Endothelial cell of umbilical vein (primary cell): ENCODE data around the gene FXYD3.

Source experiments
- FOS ChIP-seq: IDR thresholded peaks from 2 replicates; pipeline ENCODE4 v1.6.1; 2011; ENCODE audit warnings: mild to moderate bottlenecking, low read length, moderate library complexity, borderline replicate concordance; ENCODE audit not compliant: insufficient read depth
- POLR2A ChIP-seq: IDR thresholded peaks from 2 replicates; pipeline ENCODE4 v1.6.1; 2012; ENCODE audit warnings: low read depth, mild to moderate bottlenecking, control low read depth, low read length
- POLR2AphosphoS5 ChIP-seq: IDR thresholded peaks from 2 replicates; pipeline ENCODE4 v1.6.1; 2012; ENCODE audit warnings: low read depth, mild to moderate bottlenecking, control low read depth, low read length, moderate library complexity; ENCODE audit not compliant: insufficient read depth
- TF ChIP-seq, protein P1 (sequence below), 2 donors: IDR thresholded peaks; 1 replicate in 1 of 2; 2 replicates in 1 of 2; pipeline ENCODE4 v1.5.1; 2011; ENCODE audit warnings: low read length in 2 of 2, mild to moderate bottlenecking in 2 of 2, moderate library complexity in 2 of 2, control low read depth in 1 of 2, inconsistent platforms in 1 of 2, low read depth in 1 of 2; ENCODE audit not compliant: insufficient read depth in 1 of 2; ENCODE audit errors: extremely low read depth in 1 of 2
- TF ChIP-seq, protein P2 (sequence below): IDR thresholded peaks from 2 replicates; pipeline ENCODE4 v1.6.1; 2011; ENCODE audit not compliant: insufficient read depth, insufficient read length

DNA sequence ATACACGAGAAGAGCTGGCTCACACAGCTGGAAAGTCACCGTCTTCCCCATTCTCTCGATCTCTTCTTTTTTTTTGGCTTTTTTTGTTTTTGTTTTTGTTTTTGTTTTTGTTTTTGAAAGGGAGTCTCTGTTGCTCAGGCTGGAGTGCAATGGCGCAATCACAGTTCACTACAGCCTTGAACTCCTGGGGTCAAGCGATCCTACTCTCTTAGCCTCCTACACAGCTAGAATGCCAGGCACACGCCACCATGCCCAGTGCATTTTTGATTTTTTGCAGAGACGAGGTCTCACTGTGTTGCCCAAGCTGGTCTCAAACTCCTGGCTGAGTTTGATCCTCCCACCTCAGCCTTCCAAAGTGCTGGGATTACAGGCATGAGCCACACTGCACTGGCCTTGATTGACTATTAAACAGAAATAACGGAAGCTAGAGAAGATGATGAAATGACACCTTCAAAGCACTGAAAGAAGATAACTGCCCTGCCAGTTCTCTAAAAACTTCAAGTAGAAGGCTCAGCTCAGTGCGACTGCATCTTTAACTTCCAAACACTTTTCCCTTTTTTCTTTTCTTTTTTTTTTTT, 4.0 kb downstream of the FXYD3 start:
- TF ChIP-seq, protein P1, sequence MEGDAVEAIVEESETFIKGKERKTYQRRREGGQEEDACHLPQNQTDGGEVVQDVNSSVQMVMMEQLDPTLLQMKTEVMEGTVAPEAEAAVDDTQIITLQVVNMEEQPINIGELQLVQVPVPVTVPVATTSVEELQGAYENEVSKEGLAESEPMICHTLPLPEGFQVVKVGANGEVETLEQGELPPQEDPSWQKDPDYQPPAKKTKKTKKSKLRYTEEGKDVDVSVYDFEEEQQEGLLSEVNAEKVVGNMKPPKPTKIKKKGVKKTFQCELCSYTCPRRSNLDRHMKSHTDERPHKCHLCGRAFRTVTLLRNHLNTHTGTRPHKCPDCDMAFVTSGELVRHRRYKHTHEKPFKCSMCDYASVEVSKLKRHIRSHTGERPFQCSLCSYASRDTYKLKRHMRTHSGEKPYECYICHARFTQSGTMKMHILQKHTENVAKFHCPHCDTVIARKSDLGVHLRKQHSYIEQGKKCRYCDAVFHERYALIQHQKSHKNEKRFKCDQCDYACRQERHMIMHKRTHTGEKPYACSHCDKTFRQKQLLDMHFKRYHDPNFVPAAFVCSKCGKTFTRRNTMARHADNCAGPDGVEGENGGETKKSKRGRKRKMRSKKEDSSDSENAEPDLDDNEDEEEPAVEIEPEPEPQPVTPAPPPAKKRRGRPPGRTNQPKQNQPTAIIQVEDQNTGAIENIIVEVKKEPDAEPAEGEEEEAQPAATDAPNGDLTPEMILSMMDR (IDR thresholded peaks at IDR 0.05; ENCODE audit: extremely low read depth in 1 of 2, insufficient read depth in 1 of 2, low read depth in 1 of 2, low read length in 2 of 2): no peak
- TF ChIP-seq POLR2AphosphoS5 (no peak), FOS (no peak), POLR2A (no peak)
- TF ChIP-seq, protein P2, sequence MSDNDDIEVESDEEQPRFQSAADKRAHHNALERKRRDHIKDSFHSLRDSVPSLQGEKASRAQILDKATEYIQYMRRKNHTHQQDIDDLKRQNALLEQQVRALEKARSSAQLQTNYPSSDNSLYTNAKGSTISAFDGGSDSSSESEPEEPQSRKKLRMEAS: no peak
